Neural progenitor cell (in vitro differentiated cells): ENCODE data around the gene SDCCAG8.

Experiments used
- EZH2 ChIP-seq: fragments of 200-600 bp; sonication (generic); IDR thresholded peaks from 2 replicates; pipeline ENCODE4 v1.6.1; 2017; ENCODE audit warnings: antibody characterized with exemption, mild to moderate bottlenecking, moderate library complexity
- TF ChIP-seq, protein P1 (sequence below): fragments of 200-600 bp; sonication (generic); IDR thresholded peaks from 2 replicates; pipeline ENCODE4 v1.5.1; 2017; ENCODE audit warnings: antibody characterized with exemption, mild to moderate bottlenecking

DNA sequence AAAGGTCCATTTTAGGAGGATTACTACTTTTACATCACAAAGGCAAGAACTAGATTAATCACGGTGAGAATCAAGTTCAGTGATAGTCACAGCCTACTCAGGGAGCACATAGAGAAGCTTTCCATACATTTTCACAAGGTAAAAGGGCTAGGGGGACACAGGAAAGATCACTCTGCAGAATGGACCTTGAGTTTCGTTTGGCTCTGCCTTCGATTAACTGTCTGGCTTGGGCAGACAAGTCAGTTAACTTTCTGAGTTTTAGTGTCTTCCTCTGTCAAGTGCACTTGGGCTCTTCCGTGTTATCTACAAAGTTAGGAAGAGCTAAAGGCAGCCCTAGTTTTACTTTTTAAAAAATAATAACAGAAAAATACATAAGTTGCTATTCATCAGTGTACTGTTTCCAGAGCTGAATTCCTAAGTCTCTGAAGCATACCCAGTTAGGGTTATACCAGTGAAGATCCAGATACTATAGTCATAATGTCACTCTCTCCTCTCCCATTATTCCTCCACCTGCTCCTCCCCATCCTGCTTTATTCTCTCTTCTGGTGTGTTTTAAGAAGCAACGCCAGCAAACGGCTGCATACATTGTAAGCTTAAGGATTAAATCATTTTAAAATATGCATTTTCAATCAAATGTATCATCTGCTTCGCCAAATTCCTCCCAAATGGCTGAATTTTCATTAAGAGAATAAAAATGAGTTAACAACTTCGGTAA, 2.5 kb upstream of the SDCCAG8 start:
- TF ChIP-seq EZH2 = no peak
- TF ChIP-seq, protein P1, sequence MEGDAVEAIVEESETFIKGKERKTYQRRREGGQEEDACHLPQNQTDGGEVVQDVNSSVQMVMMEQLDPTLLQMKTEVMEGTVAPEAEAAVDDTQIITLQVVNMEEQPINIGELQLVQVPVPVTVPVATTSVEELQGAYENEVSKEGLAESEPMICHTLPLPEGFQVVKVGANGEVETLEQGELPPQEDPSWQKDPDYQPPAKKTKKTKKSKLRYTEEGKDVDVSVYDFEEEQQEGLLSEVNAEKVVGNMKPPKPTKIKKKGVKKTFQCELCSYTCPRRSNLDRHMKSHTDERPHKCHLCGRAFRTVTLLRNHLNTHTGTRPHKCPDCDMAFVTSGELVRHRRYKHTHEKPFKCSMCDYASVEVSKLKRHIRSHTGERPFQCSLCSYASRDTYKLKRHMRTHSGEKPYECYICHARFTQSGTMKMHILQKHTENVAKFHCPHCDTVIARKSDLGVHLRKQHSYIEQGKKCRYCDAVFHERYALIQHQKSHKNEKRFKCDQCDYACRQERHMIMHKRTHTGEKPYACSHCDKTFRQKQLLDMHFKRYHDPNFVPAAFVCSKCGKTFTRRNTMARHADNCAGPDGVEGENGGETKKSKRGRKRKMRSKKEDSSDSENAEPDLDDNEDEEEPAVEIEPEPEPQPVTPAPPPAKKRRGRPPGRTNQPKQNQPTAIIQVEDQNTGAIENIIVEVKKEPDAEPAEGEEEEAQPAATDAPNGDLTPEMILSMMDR = no peak
